ENCODE data around the gene KCTD1. TPM values are rescaled to one million over a fixed set of nuclear protein-coding genes. Genes with fewer than 3 reads are reported as not detected.

Gene KCTD1
- total and polyA plus RNA-seq, 10 of the 15 experiments (the other 5 are each of a cell fraction or from before 2014, with no cell fraction given) = 1.5 to 13.4 (median 5.5) TPM

- no peak for FAIRE-seq
- intact Hi-C loops (cut with micrococcal nuclease; ENCODE audit: unreplicated experiment) = no loop called here
- 82% methylated on average over 9 of the region's 9 CpGs for WGBS (ENCODE audit: insufficient coverage, insufficient replicate concordance, low lambda C conversion rate, missing lambda C conversion rate)
- no peak for TF ChIP-seq HDAC6 (IDR thresholded peaks at IDR 0.05; ENCODE audit: unreplicated experiment)
- no peak for TF ChIP-seq EED (IDR thresholded peaks at IDR 0.05; ENCODE audit: low read depth)
- TF ChIP-seq ZNF622 (IDR thresholded peaks at IDR 0.05) = no peak
- TF ChIP-seq CHD2 (IDR thresholded peaks at IDR 0.05; ENCODE audit: borderline replicate concordance, low read depth, low read length) = no peak
- no peak for TF ChIP-seq MAX (IDR thresholded peaks at IDR 0.05; ENCODE audit: low read depth, low read length)
- no peak for TF ChIP-seq RFX5 (IDR thresholded peaks at IDR 0.05; ENCODE audit: low read depth, low read length)
- no peak for TF ChIP-seq BCL3 (IDR thresholded peaks at IDR 0.05; ENCODE audit: borderline replicate concordance, insufficient read depth, low read depth, low read length, poor library complexity, severe bottlenecking)
- no peak for TF ChIP-seq CEBPZ (IDR thresholded peaks at IDR 0.05; ENCODE audit: low read depth, low read length)
- no peak for TF ChIP-seq STAT1 (conservative IDR thresholded peaks at IDR 0.05)
- no peak for TF ChIP-seq ZNF274 (IDR thresholded peaks at IDR 0.05; ENCODE audit: insufficient read depth, insufficient read length)
- no peak for TF ChIP-seq MLLT1 (IDR thresholded peaks at IDR 0.05)
- TF ChIP-seq ATF3 (IDR thresholded peaks at IDR 0.05; ENCODE audit: borderline replicate concordance, extremely low read depth, low read depth, low read length) = no peak
- TF ChIP-seq PKNOX1 (IDR thresholded peaks at IDR 0.05) = no peak
Measured at GRCh38 chr18:26421931-26422330, 126.4 kb downstream of the KCTD1 start.

More at GRCh38 chr18:26421931-26422330, 126.4 kb downstream of the KCTD1 start:
- ChIA-PET RAD21 (ENCODE audit: unreplicated experiment) (interaction anchor here (0.7 to 1.3 kb wide), 4 partner anchors 16 to 124 kb away, joined by 3 read pairs; no protein-coding TSS in a partner anchor), CTCF (interaction anchor here (0.5 to 3.4 kb wide), 5 partner anchors 17 to 113 kb away, joined by 3 to 14 read pairs (median 4); no protein-coding TSS in a partner anchor), POLR2A (no interaction called here), SMC1A (ENCODE audit: uncharacterized antibody, unreplicated experiment) (interaction anchor here (0.7 to 1.0 kb wide), 3 partner anchors 10 to 34 kb away, joined by 3 read pairs; no protein-coding TSS in a partner anchor)
- Histone ChIP-seq H4K20me1 (ENCODE audit: control insufficient read depth, insufficient read depth) (no peaks in the 10 kb centered on the region), H3K27ac (ENCODE audit: control insufficient read depth, insufficient read depth) (no peak overlapping the region), H3K4me1 (ENCODE audit: control insufficient read depth, insufficient read depth, low read length) (peaks cover 27% of the 10 kb centered on the region), H3K4me3 (no peak overlapping the region), H3K4me2 (ENCODE audit: control insufficient read depth, insufficient read depth) (no peak overlapping the region), H3K79me2 (ENCODE audit: control insufficient read depth, insufficient read depth, low read length) (no peaks in the 10 kb centered on the region), H3K9ac (ENCODE audit: control insufficient read depth, insufficient read depth, low read length) (no peak overlapping the region), H3K36me3 (ENCODE audit: control insufficient read depth in 2 of 2, insufficient read depth in 2 of 2, low read length in 1 of 2) (no peaks in the 10 kb centered on the region), H3K9me3 (replicated peaks; ENCODE audit: control insufficient read depth, insufficient read depth, low read length) (no peaks in the 10 kb centered on the region), H2AFZ (ENCODE audit: control insufficient read depth, low read depth, low read length) (no peak overlapping the region), H3K27me3 (replicated peaks in 1 of 2; ENCODE audit: control insufficient read depth in 2 of 2, insufficient read depth in 2 of 2, low read length in 1 of 2) (no peaks in the 10 kb centered on the region)
- ATAC-seq (no peak), DNase-seq (ENCODE audit: low read depth, low spot score) (no peak)
- in situ Hi-C loops (cut with MboI) = loop anchor here (25.0 kb wide), 1 partner anchor 565 kb away; no protein-coding TSS in a partner anchor
- no TSS peak for BruUV-seq (replicated peaks)
